HepG2 (cell line): ENCODE measurements around the gene ST3GAL4. TPM values are rescaled to one million over a fixed set of nuclear protein-coding genes. Genes with fewer than 3 reads are reported as not detected.

Experiments
- EP300 ChIP-seq, 3 experiments: sonication (generic) in 1 of 3; formaldehyde crosslinking in 1 of 3; IDR thresholded peaks; 2 replicates each; pipeline versions ENCODE4 v1.5.1 to v1.6.1; 2011 to 2020; ENCODE audit warnings: low read depth in 2 of 3, low read length in 2 of 3, borderline replicate concordance in 1 of 3, improper control_type of control experiment in 1 of 3, mild to moderate bottlenecking in 1 of 3, missing genetic modification reagents in 1 of 3, moderate library complexity in 1 of 3
- HOXA9 ChIP-seq: sonication (generic); formaldehyde crosslinking; IDR thresholded peaks from 2 replicates; pipeline ENCODE4 v1.8.1; 2022; ENCODE audit warnings: missing genetic modification reagents, mild to moderate bottlenecking, moderate library complexity, borderline replicate concordance
- MTA1 ChIP-seq: sonication (generic); formaldehyde crosslinking; IDR thresholded peaks from 2 replicates; pipeline ENCODE4 v1.4.0; 2020; ENCODE audit warnings: missing genetic modification reagents, mild to moderate bottlenecking, borderline replicate concordance
- NFATC3 ChIP-seq: sonication (generic); formaldehyde crosslinking; IDR thresholded peaks from 2 replicates; pipeline ENCODE4 v1.5.1; 2020; ENCODE audit warnings: mild to moderate bottlenecking, missing genetic modification reagents
- NR3C1 ChIP-seq: sonication (generic); formaldehyde crosslinking; IDR thresholded peaks from 2 replicates; pipeline ENCODE4 v1.4.0; 2020; ENCODE audit warnings: missing genetic modification reagents
- polyA plus RNA-seq, 8 experiments: library from polyadenylated mRNA; depleted of rRNA in 3 of 8; stranded (reverse) in 7 of 8; unstranded in 1 of 8; fragments of >200 nt; fragmentation: Illumina TruSeq in 4 of 8; extraction: Trizol in 4 of 8; gene quantifications; 2 replicates each; pipeline versions ENCODE4 v1.2.1 to v1.2.3, GENCODE V29; 2011 to 2016; ENCODE audit warnings: low read depth in 4 of 8, missing spikeins in 1 of 8, mixed read lengths in 1 of 8; ENCODE audit not compliant: insufficient read depth in 1 of 8
- total RNA-seq, 5 experiments: library from RNA; depleted of rRNA; stranded (reverse); fragments of >200 nt; fragmentation: Illumina TruSeq; extraction: Trizol; gene quantifications; 2 replicates each; pipeline ENCODE4 v1.2.3, GENCODE V29; 2016; ENCODE audit warnings: low read depth in 1 of 5
- TF ChIP-seq, protein P1 (sequence below), 2 experiments: sonication (generic) in 1 of 2; formaldehyde crosslinking in 1 of 2; IDR thresholded peaks; 2 replicates each; pipeline versions ENCODE4 v1.6.1 to v1.9.0; 2014 to 2022; ENCODE audit warnings: antibody characterized with exemption in 1 of 2, borderline replicate concordance in 1 of 2, inconsistent platforms in 1 of 2, low read depth in 1 of 2, missing genetic modification reagents in 1 of 2
- TF ChIP-seq, protein P2 (sequence below): sonication (generic); formaldehyde crosslinking; IDR thresholded peaks from 2 replicates; pipeline ENCODE4 v1.4.0; 2020; ENCODE audit warnings: missing genetic modification reagents
- TF ChIP-seq, protein P3 (sequence below): sonication (generic); formaldehyde crosslinking; conservative IDR thresholded peaks from 2 replicates; pipeline ENCODE4 v1.4.0; 2020; ENCODE audit warnings: mild to moderate bottlenecking, missing genetic modification reagents, moderate library complexity

Gene ST3GAL4
- total and polyA plus RNA-seq, 2 of the 13 experiments (the other 11 are each of a cell fraction or from before 2014, with no cell fraction given) = 9.1 to 13.3 TPM

DNA sequence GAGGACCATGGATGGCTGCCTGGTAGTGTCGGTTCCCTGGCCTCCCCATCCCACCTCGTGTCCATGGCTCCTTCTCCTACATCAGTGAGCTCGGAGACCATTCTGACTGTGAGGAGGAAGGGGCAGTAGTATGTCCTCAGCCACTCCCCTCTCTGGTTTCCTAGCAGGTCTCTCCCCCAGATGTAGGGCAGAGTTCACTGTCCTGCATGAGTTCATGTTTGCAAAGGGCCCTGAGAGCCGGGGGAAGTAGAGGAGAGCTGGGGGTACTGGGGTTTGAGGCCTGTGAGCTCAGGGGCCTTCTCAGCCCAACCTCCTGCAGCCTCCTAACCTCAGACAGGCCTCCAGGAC, 18.4 kb upstream of the ST3GAL4 start (continued):
- TF ChIP-seq, protein P1, sequence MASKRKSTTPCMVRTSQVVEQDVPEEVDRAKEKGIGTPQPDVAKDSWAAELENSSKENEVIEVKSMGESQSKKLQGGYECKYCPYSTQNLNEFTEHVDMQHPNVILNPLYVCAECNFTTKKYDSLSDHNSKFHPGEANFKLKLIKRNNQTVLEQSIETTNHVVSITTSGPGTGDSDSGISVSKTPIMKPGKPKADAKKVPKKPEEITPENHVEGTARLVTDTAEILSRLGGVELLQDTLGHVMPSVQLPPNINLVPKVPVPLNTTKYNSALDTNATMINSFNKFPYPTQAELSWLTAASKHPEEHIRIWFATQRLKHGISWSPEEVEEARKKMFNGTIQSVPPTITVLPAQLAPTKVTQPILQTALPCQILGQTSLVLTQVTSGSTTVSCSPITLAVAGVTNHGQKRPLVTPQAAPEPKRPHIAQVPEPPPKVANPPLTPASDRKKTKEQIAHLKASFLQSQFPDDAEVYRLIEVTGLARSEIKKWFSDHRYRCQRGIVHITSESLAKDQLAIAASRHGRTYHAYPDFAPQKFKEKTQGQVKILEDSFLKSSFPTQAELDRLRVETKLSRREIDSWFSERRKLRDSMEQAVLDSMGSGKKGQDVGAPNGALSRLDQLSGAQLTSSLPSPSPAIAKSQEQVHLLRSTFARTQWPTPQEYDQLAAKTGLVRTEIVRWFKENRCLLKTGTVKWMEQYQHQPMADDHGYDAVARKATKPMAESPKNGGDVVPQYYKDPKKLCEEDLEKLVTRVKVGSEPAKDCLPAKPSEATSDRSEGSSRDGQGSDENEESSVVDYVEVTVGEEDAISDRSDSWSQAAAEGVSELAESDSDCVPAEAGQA (IDR thresholded peaks at IDR 0.05; ENCODE audit: low read depth) = no peak
- TF ChIP-seq, protein P1 (CRISPR knock-in tag; IDR thresholded peaks at IDR 0.05; ENCODE audit: borderline replicate concordance) = no peak
- TF ChIP-seq NFATC3 (CRISPR knock-in tag) = no peak
- peak in 1 of 2 experiments; percentile 32; a peak in 1 of 4 replicates for TF ChIP-seq EP300 (IDR thresholded peaks at IDR 0.05; ENCODE audit: low read depth in 2 of 2, low read length in 2 of 2)
- no peak for TF ChIP-seq EP300 (CRISPR knock-in tag; IDR thresholded peaks at IDR 0.05; ENCODE audit: borderline replicate concordance)
- TF ChIP-seq, protein P2, sequence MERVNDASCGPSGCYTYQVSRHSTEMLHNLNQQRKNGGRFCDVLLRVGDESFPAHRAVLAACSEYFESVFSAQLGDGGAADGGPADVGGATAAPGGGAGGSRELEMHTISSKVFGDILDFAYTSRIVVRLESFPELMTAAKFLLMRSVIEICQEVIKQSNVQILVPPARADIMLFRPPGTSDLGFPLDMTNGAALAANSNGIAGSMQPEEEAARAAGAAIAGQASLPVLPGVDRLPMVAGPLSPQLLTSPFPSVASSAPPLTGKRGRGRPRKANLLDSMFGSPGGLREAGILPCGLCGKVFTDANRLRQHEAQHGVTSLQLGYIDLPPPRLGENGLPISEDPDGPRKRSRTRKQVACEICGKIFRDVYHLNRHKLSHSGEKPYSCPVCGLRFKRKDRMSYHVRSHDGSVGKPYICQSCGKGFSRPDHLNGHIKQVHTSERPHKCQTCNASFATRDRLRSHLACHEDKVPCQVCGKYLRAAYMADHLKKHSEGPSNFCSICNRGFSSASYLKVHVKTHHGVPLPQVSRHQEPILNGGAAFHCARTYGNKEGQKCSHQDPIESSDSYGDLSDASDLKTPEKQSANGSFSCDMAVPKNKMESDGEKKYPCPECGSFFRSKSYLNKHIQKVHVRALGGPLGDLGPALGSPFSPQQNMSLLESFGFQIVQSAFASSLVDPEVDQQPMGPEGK = 0 out of 2 replicates have a peak, but pooled peaks have one; percentile 15
- TF ChIP-seq NR3C1 (CRISPR knock-in tag) = no peak
- no peak for TF ChIP-seq HOXA9
- no peak for TF ChIP-seq MTA1 (CRISPR knock-in tag)
- TF ChIP-seq, protein P3, sequence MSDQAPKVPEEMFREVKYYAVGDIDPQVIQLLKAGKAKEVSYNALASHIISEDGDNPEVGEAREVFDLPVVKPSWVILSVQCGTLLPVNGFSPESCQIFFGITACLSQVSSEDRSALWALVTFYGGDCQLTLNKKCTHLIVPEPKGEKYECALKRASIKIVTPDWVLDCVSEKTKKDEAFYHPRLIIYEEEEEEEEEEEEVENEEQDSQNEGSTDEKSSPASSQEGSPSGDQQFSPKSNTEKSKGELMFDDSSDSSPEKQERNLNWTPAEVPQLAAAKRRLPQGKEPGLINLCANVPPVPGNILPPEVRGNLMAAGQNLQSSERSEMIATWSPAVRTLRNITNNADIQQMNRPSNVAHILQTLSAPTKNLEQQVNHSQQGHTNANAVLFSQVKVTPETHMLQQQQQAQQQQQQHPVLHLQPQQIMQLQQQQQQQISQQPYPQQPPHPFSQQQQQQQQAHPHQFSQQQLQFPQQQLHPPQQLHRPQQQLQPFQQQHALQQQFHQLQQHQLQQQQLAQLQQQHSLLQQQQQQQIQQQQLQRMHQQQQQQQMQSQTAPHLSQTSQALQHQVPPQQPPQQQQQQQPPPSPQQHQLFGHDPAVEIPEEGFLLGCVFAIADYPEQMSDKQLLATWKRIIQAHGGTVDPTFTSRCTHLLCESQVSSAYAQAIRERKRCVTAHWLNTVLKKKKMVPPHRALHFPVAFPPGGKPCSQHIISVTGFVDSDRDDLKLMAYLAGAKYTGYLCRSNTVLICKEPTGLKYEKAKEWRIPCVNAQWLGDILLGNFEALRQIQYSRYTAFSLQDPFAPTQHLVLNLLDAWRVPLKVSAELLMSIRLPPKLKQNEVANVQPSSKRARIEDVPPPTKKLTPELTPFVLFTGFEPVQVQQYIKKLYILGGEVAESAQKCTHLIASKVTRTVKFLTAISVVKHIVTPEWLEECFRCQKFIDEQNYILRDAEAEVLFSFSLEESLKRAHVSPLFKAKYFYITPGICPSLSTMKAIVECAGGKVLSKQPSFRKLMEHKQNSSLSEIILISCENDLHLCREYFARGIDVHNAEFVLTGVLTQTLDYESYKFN (CRISPR knock-in tag) = 0 out of 2 replicates have a peak, but pooled peaks have one; percentile 16
- TF ChIP-seq, all 625 proteins: peak for 9
